GM19467 (cell line): Measurements from ENCODE around the gene TCF15.
A peak's percentile ranks its signal among the peaks of the same experiment; 100 is the strongest.

Experiments used
- ATAC-seq: cut with Tn5 transposase; IDR thresholded peaks from one replicate; pipeline ENCODE4 v1.9.1; 2021; ENCODE audit warnings: mild to moderate bottlenecking, moderate library complexity; ENCODE audit not compliant: unreplicated experiment

The TCF15 gene, protein sequence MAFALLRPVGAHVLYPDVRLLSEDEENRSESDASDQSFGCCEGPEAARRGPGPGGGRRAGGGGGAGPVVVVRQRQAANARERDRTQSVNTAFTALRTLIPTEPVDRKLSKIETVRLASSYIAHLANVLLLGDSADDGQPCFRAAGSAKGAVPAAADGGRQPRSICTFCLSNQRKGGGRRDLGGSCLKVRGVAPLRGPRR

DNA sequence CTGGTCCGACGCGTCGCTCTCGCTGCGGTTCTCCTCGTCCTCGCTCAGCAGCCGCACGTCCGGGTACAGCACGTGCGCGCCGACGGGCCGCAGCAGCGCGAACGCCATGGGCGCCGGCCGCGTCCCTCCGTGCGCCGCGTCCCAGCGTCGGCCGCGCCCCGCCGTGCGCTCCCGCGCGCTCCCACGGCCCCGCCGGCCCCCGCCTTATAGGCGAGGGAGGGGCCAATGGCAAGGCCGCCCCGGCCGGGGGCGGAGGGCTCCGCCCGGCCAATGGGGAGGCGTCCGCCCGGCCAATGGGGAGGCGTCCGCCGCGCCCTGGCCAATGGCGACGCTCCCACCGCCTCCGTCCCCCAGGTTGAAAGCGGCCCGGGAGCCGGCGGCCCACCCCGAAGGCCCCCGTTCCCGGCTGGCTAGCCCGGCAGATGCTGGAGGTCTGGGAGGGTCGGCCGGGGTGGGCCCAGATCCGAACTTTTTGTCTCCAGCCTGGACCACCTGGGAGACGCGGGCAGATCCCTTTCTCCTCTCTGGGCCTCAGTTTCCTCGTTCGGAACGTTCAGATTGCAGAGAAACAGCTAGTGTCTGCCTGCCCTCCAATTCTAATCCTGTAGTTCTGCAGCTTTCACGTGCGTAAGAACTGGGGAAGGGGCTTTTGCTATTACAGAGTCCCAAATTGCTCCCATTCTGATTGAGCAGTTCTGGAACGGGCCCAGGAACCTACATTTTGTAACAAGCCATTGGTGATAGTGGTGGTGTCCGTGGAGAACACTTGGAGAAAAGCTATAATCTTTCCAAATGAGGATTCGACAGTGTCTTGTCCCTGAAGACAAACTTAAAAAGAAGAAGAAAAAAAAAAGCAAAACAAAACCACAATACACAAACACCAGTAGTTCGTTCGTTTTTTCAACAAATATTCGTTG lies at the start of gene TCF15:
Gene TCF15, minus strand, starts transcription at position 180 of the 917 bp plus-strand sequence. Its CDS starts 72 bp downstream, at position 108.
- no peak for ATAC-seq

DNA sequence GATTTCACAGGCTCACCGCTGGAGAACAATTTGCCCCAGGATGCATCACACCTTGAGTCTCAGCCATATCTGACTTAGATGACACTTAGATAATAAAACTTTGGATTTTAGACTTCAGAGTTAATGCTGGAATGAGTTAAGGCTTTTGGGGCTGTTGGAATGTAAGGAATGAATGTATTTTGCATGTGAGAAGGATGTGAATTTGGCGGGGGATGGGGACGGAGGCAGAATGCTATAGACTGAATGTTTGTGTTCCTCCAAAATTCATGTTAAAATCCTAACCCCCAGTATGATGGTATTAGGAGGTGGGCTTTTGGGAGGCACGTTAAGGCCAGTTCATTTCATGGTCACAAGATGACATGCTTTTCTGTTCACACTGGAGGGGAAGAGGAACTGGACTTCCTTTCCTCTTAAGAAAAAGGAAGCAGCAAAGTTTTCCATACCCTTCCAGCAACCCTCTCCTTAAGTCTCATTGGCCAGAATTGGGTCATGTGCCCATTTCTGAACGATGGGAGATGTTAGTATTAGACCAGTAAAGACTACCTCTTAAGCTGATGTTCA lies 48.7 kb upstream of the TCF15 start:
- ATAC-seq = no peak

DNA sequence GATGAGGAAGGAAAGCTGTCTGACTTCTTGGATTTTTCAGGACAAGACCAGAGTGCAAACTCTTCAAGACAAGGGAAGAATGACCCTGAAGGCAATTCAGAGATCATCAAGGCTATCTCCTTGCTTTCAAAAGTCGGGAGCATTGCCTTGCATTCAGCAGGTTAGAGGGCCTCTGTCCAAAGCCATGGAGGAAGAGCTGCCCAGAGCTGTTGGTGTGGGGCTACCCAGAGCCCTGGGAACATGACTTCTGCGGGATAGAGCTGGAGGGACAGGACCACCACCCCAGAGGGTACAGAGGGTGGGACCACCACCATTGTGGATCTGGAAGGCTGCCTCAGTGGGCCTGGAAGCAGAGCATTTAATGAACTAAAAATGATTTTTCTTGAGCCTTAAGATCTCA lies 48.1 kb upstream of the TCF15 start:
- ATAC-seq = no peak

DNA sequence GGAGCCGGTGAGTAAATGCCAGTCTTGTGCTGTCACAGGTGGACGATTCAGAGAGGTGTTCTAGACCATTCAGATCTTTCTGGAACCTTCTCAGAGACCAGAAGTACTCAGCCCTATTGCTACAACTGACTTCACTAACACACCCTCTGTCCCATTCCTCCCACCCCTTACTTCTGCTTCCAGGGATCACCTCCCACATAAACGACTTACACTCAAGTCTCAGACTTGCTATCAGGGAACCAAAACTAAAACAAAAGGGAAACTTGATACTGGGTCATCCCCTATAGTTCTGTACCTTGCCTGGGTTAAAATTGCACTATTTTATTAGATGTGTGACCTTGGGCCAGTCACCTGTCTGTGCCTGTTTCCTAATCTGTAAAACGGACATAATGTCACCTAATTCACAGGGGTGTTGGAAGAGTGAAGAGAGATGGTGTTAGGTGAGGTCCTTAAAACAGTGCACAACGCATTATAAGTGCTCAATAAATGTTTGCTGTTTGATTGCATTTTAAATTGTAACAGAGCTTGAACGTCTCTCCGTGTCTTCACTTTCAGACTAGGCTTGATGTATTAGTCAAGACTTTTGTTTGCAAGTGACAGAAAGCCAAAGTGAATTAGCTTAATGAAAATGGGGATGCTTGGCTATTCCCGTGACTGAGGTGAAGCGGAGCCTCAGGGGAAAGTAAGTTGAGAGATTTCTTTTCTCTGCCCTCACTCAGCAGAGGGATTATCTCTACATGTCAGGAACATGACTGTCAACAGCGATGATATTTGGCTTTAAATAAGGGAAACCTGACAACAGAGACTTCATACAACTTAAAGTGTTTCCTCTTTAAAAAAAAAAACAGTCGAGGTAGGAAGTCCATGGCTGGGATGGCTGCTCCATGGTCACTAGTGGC lies 45.9 kb upstream of the TCF15 start:
- no peak for ATAC-seq

DNA sequence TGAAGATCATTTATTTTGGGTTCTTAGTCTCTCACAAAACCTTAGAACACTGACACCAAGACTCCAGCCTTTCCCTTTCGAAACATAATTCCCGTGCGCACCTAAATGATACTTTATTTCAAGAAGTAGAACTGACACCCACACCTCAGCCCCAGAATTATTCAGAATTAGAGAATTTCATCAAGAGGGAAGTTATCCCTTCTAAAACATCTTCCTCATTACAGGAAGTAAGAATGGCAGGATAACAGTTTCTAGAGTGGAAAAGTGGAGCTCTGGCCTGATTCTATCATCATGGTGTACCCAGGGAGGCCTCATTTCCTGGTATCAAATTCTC lies 44.3 kb upstream of the TCF15 start:
- ATAC-seq = no peak

DNA sequence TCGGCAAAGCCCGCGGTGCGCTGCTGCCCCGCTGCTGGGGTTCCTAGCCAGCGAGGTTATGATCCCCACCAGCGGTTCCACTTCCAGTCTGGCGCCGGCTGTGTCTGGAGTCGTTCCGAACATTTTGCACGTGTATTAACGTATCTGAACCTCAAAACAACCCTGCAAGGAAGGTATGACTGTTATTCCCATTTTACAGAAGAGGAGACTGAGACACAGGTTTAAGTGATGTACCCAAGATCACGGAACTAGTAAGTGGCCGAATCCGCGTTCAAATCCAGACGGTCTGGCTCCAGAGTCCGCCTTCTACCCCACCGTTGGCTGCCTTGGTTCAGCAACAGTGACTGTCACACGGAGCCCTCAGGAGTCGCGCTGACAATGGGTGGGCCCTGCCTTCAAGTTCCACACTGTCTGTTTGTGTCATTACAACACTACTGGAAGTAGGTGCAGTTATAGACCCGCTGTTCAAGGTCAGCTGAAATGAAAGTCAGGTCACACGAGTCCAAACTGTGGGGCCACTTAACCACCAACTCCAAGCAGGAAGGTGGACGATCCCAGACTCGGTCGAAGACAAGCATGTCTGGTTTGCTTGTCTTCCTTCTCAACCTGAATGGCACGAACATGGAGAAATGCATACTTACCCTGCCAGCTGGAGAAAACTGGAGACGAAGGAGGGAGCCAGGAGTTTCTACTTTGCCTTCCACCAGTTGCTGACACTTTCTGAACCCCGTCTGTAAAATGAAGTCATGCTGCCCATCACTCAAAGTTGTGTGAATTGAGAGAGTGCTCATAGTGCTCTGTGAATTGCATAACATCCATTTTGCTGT lies 43.7 kb upstream of the TCF15 start:
- ATAC-seq = no peak

DNA sequence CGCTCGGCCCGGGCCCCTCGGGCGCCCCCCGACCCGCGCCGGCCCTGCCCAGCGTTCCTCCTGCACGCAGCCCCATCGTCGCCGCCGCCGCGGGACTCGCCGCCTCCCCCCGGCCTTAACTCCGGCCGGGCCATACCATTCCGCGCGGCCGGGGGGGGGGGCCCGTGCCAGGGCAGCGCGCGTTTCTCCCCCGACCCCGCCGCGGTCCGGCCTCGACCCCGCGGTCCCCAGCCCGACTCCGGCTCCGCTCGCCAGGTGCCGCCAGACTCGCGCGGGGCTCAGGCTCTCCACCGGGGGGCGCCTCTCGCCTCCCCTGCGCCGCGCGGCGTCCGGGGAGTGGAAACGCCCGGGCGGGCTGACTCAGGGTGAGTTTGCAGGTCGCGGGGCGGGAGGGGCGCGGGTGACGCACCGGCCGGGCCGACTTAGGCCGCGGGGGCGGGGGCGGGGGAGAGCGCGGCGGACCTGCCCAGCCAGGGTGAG lies 43.0 kb upstream of the TCF15 start, which contains the start of gene SRXN1:
Gene SRXN1, minus strand, starts transcription at position 91 of the 480 bp plus-strand sequence. Its CDS starts 15 bp downstream, at position 76.
- ATAC-seq = peak; percentile 83

DNA sequence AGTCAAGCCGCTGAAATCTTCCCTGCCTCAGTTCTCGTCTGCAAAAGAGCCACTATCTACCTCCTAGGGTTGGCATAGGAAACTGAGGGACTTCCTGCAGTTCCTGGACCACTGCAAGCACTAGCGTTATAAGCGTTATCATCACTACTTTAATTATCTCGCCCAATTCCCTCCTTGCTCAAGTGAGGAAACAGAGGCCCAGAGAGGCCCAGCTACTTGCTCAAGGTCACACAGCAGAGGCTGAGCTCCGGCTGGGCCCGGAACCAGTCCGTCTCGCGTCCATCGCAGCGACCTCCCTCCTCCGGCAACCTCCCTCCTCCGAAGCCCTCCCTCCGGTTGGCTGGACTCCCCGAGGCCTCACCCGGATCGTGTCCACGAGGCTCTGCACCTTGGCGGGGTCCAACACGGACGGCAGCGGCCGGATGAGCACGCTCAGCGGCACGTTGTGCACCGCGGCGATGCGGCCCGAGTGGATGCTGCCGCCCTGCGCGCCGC lies 42.6 kb upstream of the TCF15 start:
- ATAC-seq = peak; percentile 9

DNA sequence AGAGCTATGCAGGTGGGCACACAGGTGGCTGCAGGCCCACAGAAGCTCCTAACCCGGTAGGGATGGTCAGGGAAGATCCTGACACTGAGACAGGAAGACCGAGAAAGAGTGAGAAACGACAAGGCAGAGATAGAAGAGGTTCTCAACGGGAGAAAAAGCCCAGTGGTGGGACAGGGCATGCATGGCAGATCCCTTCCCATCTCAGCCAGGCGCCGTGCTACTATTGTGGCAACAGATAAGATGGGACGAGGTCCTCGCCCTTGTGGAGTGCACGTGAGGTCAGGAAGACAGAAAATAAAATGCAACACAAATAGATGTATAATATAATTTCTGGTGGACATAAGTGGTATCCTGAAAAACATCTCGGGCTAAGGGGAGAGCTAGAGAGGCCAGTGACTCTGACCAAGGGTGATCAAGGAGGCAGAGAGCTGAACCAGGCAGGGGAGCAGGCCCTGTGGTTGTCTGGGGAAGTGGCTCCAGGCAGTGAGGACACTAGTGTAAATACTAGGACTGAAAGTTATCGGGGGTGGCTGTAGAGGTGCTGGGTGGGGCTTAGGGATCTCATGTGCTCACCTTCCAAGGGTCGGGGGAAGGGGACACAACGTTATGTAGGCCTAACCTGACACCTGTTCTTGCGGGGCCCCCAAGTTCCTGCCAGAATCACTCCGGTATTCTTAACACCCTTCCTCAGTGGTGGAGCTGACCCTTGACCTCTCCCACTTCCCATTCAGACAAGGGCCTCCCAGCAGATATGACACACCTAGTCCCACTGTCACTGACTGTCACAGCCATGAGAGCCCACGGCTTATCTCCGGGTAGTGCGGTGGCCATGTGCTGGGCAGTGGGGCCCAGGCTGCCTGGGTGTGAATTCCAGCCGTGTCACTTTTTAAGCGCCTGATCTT lies 41.9 kb upstream of the TCF15 start:
- no peak for ATAC-seq

DNA sequence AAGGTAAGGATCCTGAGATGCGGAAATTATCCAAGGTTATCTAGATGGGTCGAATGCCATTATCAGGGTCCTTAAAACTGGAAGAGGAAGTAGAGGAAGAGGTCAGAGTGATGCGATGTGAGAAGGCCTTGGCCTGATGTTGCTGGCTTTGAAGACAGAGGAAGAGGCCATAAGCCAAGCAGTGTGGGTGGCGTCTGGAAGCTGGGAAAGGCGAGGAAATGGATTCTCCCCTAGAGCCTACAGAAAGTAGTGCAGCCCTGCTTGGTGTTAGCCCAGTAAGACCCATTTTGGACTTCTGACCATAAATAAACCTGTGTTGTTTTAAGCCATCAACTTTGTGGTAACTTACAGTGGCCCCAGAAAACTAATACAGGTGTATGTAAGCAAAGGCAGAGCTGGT lies 40.8 kb upstream of the TCF15 start:
- no peak for ATAC-seq

DNA sequence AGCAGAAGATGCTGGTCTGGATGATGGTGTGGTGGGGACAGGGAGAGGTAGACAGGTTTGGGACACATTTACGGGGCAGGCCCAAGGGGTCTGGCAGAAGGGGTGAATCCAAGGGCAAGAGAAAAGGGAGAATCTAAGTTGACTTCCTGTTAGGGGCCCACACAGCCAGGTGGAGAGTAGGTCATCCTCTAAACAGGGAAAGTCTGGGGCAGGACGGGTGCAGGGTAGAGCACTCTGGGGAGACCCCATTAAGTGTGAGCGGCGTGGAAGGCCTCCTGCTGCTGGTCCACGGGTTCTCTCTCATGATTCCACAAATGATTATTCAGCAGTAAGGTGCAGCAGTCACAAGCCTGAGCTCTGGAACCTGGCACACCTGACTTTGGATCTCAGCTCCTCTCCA lies 40.2 kb upstream of the TCF15 start:
- no peak for ATAC-seq

DNA sequence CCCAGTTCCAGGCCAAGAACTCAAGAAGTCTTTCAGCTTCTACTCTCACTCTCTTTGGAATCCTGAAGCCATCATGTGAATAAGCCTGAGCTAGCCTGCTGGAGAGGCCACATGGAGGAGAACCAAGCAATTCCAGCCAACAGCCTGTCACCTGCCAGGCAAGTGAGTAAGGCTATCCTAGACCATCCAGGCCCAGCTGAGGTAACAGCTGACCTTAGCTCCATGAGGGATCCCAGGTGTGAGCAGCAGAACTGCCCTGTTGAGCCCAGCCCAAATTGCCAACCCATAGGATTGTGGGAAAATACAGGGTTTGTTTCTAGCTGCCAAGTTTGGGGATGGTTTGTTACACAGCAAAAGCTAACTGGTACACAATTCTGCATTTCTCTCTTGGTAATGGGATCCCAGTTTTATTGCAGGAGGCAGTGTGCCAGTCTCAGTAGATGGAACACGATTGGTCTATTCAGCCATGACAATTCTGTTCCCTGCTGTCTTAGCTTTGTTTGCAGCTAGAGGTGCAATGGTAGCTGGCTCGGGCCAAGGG lies 37.4 kb upstream of the TCF15 start:
- ATAC-seq = no peak

DNA sequence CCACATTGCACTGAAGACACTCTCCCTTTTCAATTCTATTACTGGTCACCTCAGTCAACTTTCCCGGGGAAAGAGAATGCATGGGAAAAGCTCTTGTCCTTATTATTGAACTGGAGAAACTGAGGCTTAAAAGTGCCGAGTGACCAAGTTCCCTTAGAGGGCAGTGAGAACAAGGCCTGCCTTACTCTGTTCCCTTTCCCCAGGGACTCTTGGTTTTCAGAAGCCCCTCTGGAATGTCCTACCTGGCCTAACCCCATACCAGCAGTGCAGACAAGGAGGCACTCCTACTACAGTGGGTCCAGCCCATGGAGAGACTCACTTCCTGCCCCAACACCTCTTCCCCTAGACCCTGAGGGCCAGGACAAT lies 36.7 kb upstream of the TCF15 start:
- no peak for ATAC-seq

DNA sequence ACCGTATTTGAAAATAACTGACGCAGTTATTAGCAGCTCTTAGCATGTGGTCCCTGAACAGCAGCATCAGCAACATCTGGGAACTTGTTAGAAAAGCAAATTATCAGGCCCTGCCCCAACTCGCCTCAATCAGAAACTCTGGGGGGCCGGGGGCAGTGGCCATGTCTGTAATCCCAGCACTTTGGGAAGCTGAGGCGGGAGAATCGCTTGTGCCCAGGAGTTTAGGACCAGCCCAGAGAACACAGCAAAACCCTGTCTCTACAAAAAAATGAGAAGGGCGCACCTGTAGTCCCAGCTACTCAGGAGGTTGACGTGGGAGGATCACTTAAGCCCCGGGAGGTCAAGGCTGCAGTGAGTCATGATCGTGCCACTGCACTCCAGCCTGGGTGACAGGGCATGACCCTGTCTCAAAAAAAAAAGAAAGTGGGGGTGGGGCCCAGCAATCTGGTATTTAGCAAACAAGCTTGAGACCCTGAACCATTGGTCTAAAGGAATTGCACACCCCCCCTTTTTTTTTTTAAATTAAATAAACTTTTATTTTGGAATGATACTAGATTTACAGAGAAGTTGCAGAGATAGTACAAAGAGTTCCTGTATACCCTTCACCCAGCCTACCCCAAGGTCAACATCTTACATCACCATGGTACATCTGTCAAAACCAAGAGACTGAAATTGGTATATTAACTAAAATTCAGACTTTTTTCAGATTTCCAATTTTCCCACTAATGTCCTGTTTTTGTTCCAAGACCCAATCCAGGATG lies 36.2 kb upstream of the TCF15 start:
- ATAC-seq = no peak

DNA sequence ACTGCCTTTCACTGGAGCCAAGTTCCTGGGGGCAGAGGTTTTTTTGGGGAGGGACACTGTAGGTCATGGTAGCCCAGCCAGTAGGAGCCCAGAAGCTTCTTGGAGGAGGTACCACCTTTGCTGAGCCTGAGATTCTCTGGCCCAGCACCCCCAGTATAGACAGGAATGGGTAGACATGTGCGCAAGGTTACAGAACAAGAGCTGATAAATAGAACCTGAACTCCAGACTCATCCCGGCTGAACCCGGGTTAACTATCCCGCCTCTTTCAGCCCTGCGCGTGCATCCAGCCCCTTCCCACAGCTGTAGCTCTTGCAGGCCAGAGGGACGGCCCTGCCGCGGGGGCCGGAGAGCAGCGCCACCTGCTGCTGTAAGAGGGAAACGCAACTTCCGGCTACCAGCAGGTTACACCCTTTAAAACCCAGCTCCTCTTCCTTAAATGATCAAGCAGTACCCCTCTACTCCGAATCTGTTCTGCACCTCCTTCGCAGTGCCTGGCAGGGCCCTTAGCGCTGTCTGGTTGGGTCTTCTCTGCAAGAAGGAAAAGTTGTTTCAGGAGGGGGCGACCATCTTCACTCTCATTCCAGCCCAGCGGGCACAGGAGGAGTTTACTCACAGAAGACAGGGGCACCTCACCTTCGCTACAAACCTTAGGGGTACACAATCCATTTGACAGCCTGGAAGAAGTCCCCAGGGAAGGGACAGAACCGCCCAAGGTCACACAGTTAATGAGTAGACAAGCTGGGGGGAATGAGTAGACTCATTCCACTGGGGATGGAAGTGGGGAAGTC lies 35.4 kb upstream of the TCF15 start:
- ATAC-seq = no peak

DNA sequence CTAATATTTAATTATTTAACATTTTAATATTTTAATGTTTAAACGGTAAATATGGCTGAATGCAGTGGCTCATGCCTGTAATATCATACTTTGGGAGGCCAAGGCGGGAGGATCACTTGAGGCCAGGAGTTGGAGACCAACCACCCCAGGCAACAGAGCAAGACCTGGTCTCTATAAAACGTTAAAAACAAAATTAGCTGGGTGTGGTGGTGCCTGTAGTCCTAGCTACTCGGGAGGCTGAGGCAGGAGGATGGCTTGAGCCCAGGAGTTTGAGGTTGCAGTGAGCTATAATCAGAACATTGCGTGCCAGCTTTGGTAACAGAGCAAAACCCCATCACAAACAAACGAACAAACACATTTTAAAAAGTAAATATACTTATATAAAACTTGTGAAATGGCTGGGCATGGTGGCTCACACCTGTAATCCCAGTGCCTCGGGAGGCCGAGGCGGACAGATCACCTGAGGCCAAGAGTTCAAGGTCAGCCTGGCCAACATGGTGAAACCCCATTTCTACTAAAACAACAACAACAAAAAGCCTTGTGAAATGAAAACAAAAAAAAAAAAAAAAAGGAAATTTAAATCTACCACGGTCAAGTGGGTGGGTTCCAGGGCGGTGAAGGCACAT lies 34.7 kb upstream of the TCF15 start:
- ATAC-seq = no peak
